HUDEP-2 (cell line): ENCODE results near the gene PTPRD.

ENCODE experiments used
- DNase-seq, 76 experiments: peaks; one replicate each; lab custom pipeline; 2025; ENCODE audit not compliant: unreplicated experiment in 76 of 76; lab: John Stamatoyannopoulos, UW

Gene PTPRD

GRCh38 chr9:8349901-8350300 is 2262.9 kb downstream of the PTPRD start:
- DNase-seq, result no peak

GRCh38 chr9:8349376-8349775 is 2263.4 kb downstream of the PTPRD start:
- no peak for DNase-seq

- no peak for DNase-seq
Observed at GRCh38 chr9:8348756-8349155, 2264.0 kb downstream of the PTPRD start.

DNA sequence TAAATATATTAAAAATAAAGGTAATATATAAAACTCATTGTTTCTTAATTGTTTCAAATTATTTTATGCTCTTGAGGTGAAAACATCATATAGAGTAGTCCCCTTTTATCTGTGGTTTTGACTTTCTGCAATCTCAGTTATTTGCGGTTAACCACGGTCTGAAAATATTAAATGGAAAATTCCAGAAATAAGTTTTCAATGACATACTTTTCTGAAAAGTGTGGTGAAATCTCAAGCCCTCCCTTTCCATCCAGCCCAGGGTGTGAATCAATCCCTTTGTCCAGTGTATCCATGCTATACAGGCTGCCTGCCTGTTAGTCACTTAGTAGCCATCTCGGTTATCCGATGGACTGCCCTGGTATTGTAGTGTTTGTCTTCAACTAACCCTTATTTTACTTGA is 2266.5 kb downstream of the PTPRD start:
- DNase-seq, result no peak

DNA sequence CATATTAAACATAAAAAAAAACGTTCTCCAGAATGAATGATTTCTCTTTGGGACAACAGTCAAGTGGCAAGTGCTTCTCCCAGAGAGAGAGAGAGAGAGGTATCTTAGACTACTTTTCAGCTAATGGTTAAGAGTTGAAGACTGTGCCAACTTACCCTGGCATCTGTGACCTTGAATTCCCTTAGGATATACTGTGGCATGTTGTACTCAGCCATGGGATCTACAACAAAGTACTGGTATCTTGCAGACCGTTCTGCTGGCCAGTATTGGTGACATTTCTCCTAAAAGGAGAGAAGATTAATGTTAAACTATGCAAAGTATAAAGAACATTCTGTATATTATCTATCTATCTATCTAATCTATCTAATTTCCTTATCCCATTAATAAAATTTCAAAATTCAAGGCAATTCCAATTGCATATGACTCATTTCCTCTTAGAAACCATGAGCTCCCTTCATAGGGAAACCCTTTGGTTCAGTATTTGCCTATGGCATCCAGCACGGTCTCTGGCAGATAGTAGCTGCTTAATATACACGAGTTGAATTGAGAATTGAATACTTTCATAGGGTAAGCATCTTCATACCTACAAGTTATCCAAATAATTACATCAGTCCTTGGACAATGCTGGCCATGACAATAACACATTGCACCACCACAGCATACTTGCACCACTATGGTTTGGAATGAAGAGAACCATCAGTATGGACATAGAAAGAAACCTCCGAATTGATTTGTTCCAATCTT is 2273.9 kb downstream of the PTPRD start:
- no peak for DNase-seq

GRCh38 chr9:8337834-8338766 is 2274.7 kb downstream of the PTPRD start:
- DNase-seq, result no peak

DNA sequence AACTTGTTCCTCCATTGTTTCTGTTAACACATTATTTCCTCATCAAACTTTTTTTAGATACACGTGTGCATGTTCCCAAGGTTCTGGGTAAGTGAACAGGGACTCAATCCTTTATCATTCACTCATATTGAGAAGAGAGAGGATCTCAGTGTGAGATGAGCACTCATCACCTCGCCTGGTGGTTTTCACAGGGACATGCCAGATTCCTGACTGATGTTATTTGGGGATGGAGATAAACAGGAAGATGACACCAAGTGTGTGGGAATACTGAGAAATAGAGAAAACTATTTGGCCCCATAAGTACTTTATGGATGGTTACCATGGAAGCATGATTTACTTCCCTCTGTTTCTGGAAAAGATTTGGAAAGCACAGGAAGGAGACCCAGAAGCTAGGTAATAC is 2279.9 kb downstream of the PTPRD start:
- no peak for DNase-seq

DNA sequence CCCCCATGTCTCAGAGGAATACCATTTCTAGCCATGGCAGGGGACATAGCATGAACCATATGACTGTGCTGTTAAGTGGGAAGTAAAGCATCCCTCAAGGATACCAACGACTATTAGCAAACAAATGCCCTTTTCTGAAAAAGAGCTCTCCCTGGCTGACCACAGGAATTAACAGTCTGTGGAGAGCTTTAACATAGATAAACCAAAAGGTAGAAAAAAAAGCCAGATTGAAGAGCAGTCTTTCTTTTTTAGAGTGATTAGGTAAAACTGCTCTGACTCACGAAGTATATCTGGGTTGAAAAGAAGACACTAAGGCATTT is 2280.5 kb downstream of the PTPRD start:
- DNase-seq, result no peak

DNA sequence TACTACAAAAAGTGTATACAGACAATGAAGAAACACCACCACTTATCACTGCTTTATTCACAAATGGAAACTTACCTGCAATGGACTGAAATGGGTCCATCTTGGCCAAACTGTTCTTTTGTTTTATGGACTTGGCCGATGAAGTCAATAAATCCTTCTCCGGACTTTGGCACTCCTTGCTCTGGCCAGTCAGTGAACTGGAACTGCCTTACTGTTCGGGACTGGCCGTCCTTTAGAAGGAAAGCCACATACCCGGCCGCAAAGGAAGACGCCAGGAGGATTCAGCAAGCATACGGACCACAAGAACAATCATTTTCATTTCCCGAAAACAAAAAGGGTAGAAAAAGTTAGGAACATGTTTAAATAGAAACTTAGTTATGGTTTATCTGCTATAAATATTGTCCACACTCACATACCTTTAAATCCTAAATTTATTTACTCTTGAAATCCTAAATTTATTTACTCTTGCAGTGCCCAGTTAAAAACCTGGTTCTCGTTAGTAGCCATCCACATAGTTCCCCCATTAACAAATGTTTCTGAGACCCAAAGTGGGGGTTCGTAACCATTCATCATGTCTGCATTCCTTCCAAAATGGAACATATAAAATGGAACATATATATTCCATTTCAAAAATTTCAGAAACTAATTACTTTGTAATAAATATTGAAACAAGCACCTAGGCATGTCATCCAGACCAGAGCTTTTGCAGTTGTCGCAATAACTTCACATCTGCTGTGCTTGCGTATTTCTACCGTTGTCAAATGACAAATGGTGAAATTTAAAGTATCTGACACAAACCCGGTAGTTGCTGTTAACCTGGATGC is 2281.1 kb downstream of the PTPRD start:
- no peak for DNase-seq

DNA sequence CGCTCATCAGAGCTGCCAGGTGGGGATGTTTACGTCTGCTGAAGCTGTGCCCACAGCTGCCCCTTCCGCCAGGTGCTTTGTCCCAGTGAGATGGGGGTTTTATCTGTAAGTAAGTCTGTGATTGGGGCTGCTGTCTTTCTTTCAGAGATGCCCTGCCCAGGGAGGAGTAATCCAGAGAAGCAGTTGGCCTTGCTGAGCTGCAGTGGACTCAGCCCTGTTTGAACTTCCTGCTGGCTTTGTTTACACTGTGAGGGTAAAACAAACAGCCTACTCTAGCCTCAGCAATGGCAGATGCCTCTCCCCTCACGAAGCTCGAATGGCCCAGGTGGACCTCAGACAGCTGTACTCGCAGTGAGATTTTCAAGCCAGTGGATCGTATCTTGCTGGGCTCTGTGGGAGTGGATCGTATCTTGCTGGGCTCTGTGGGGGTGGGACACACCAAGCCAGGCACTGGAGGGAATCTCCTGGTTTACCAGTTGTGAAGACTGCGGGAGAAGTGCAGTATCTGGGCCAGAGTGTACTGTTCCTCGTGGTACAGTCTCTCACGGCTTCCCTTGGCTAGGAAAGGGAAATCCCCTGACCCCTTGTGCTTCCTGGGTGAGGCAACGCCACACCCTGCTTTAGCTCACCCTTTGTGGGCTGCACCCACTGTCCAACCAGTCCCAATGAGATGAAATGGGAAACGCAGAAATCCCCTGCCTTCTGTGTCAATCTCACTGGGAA is 2283.1 kb downstream of the PTPRD start:
- no peak for DNase-seq

- no peak for DNase-seq
Observed at GRCh38 chr9:8315211-8315610, 2297.6 kb downstream of the PTPRD start.

DNA sequence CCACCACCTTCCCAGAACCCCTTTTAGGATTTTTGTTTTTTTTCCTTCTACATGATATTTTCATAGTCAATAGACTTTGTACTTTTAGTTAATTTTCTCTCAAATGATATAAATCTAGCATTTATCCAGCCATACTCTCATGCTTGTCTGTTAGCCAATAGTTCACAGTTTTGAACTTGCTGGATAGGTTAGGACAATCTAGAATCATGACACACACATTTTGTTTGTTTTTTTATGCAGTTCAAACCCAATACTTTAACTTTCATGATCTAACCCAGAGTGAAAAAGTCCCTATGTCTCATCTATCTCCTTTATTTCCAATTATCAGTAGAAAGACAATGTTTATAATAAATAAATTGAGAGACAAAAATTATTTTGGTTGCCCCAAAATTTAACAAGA is 2303.5 kb downstream of the PTPRD start:
- no peak for DNase-seq

GRCh38 chr9:8304720-8305119 is 2308.1 kb downstream of the PTPRD start:
- no peak for DNase-seq

GRCh38 chr9:8301296-8301695 is 2311.5 kb downstream of the PTPRD start:
- no peak for DNase-seq

- no peak for DNase-seq
Observed at GRCh38 chr9:8297047-8297446, 2315.8 kb downstream of the PTPRD start.

- DNase-seq, result no peak
Observed at GRCh38 chr9:8292657-8293056, 2320.1 kb downstream of the PTPRD start.

DNA sequence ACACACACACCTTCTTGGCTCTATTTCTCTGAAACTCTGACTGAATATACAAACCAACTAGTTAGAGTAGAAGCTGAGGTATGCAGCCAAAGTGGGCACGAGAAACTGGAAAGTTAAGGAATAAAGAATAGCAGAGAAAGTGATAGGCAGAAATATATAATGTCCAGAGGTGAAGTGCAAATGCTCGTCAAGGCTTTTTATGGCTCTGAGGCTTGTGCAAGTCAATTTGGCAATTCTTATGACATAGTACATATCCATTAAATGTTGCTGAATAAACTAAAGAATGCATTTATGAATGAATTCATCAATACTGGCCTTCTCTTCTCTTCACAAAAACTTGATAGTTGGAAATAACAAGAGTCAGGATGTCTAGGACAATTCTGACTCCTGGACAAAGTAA is 2323.1 kb downstream of the PTPRD start:
- DNase-seq, result no peak

- DNase-seq, result no peak
Observed at GRCh38 chr9:8287970-8288369, 2324.8 kb downstream of the PTPRD start.

GRCh38 chr9:8287501-8287900 is 2325.3 kb downstream of the PTPRD start:
- DNase-seq, result no peak

DNA sequence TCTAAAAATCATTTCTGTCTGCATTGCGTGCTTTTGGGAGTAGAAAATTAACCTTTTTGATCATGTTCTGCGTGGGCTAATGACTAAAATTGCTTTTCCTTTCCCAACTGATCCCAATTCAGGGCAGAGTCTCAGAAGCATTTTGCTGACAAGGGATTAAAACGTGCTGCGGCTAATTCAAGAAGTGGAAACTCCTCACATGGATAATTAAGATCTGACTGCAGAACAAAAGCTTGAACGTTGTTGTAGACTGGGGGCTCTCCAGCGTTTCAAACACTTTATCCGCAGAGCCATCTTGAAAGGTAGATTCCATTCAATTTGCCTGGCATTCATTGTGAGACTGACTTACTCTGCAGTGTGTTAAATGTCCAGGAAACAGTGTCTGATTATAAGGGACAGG is 2327.9 kb downstream of the PTPRD start:
- no peak for DNase-seq

- no peak for DNase-seq
Observed at GRCh38 chr9:8282535-8282934, 2330.3 kb downstream of the PTPRD start.
